Ovary (tissue), 3 donors: ENCODE measurements around the gene TRIM16.

ENCODE experiments used
- POLR2A ChIP-seq: fragments of 450-650 bp; IDR thresholded peaks from one replicate; pipeline ENCODE4 v1.6.1; 2017; ENCODE audit warnings: antibody characterized with exemption, mild to moderate bottlenecking, moderate library complexity
- TF ChIP-seq, protein P1 (sequence below), 3 donors: fragments of 450-650 bp in 2 of 3; fragments of 200-600 bp in 1 of 3; IDR thresholded peaks; one replicate each; pipeline versions ENCODE4 v1.5.1 to v1.8.0; 2016 to 2022; ENCODE audit warnings: antibody characterized with exemption in 3 of 3, mild to moderate bottlenecking in 1 of 3
- donor health status: DM: no; HTN: no; CAD: no.

DNA sequence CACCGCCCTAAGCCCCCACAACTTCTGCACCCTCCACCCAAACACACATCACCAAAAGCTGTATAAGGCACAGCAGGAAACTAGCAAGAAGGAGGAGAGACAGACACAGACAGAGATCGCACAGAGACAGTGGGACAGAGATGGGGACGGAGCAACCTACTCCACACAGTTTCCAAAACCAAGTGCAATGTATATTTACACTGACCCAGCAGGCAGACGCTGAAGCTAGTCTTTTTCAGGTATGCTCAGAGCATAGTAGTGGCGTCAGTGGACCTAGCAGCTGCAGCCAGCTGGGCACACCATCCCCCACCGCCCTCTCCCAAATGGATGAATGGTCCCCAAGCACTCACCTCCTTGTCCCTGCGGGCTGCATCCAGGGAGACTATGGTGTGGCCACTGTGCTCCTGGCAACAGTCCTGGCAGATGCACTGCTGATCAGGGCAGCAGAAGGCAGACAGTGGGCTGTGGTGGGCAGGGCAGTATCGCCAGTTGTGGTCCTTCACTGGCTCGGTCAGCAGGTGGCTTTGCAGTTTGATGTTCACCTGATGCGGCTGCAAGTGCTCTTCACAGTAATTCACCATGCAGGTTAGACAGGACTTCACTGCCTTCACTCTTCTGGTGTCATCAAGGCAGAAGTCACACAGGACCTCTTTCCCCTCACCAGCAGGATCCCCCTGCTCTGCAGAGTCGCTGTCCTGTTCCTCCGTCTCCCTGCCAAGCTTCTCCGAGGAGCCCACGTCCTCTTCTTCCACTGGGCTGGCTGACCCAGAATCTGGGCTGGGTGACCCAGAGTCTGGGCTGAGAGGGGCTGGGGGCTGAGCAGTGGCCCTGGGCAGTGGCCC lies 33.1 kb downstream of the TRIM16 start:
- TF ChIP-seq POLR2A, result no peak
- TF ChIP-seq, protein P1, sequence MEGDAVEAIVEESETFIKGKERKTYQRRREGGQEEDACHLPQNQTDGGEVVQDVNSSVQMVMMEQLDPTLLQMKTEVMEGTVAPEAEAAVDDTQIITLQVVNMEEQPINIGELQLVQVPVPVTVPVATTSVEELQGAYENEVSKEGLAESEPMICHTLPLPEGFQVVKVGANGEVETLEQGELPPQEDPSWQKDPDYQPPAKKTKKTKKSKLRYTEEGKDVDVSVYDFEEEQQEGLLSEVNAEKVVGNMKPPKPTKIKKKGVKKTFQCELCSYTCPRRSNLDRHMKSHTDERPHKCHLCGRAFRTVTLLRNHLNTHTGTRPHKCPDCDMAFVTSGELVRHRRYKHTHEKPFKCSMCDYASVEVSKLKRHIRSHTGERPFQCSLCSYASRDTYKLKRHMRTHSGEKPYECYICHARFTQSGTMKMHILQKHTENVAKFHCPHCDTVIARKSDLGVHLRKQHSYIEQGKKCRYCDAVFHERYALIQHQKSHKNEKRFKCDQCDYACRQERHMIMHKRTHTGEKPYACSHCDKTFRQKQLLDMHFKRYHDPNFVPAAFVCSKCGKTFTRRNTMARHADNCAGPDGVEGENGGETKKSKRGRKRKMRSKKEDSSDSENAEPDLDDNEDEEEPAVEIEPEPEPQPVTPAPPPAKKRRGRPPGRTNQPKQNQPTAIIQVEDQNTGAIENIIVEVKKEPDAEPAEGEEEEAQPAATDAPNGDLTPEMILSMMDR (IDR thresholded peaks at IDR 0.05), result no peak
